MM.1S (cell line): ENCODE measurements around the gene CMBL.

ENCODE experiments used
- DNase-seq: peaks from one replicate; pipeline ENCODE4 v3.0.0-alpha.2; 2015
- H2AFZ ChIP-seq: fragments of 300-600 bp; sonication (generic); 2 replicates; pipeline ENCODE4 v1.6.0; 2016; ENCODE audit warnings: antibody characterized with exemption, low read length
- H3F3A ChIP-seq: fragments of 300-600 bp; sonication (generic); 2 replicates; pipeline ENCODE4 v1.6.1; 2016; ENCODE audit warnings: mild to moderate bottlenecking, antibody characterized with exemption, low read length, moderate library complexity, mixed read lengths; ENCODE audit not compliant: insufficient read depth
- H3K27ac ChIP-seq: fragments of 300-600 bp; sonication (generic); 2 replicates; pipeline ENCODE4 v1.5.1; 2016; ENCODE audit warnings: mild to moderate bottlenecking, low read length
- H3K27me3 ChIP-seq: fragments of 300-600 bp; sonication (generic); replicated peaks from 2 replicates; pipeline ENCODE4 v1.6.0; 2016; ENCODE audit warnings: low read length; ENCODE audit not compliant: insufficient read depth
- H3K36me3 ChIP-seq: fragments of 300-600 bp; sonication (generic); replicated peaks from 2 replicates; pipeline ENCODE4 v1.6.1; 2016; ENCODE audit warnings: mild to moderate bottlenecking, low read length, mixed read lengths; ENCODE audit not compliant: insufficient read depth
- H3K4me1 ChIP-seq: fragments of 300-600 bp; sonication (generic); 2 replicates; pipeline ENCODE4 v1.6.1; 2016; ENCODE audit warnings: low read length, mixed read lengths
- H3K4me2 ChIP-seq: fragments of 300-600 bp; sonication (generic); 2 replicates; pipeline ENCODE4 v1.6.0; 2016; ENCODE audit warnings: low read depth, low read length
- H3K4me3 ChIP-seq: fragments of 300-600 bp; sonication (generic); 2 replicates; pipeline ENCODE4 v1.5.1; 2016; ENCODE audit warnings: low read length, mixed read lengths
- H3K79me2 ChIP-seq: fragments of 300-600 bp; sonication (generic); 2 replicates; pipeline ENCODE4 v1.6.1; 2016; ENCODE audit warnings: mixed run types, low read length, mixed read lengths
- H3K9ac ChIP-seq: fragments of 300-600 bp; sonication (generic); 2 replicates; pipeline ENCODE4 v1.6.1; 2016; ENCODE audit warnings: low read length, mixed read lengths
- H3K9me2 ChIP-seq: fragments of 300-600 bp; sonication (generic); replicated peaks from 2 replicates; pipeline ENCODE4 v1.6.1; 2016; ENCODE audit warnings: mild to moderate bottlenecking, low read length, mixed read lengths; ENCODE audit not compliant: insufficient read depth
- H3K9me3 ChIP-seq: fragments of 300-600 bp; sonication (generic); replicated peaks from 2 replicates; pipeline ENCODE4 v1.6.1; 2016; ENCODE audit warnings: mild to moderate bottlenecking, low read length, mixed read lengths; ENCODE audit not compliant: insufficient read depth
- H4K20me1 ChIP-seq: fragments of 300-600 bp; sonication (generic); 2 replicates; pipeline ENCODE4 v1.6.1; 2016; ENCODE audit warnings: mild to moderate bottlenecking, low read length, moderate library complexity, mixed read lengths; ENCODE audit not compliant: insufficient read depth
- EZH2 ChIP-seq: fragments of 300-600 bp; sonication (generic); optimal IDR thresholded peaks from 2 replicates; pipeline ENCODE3; 2017; ENCODE audit warnings: low read depth, mild to moderate bottlenecking, antibody characterized with exemption, low read length, mixed read lengths
- EZH2phosphoT487 ChIP-seq: fragments of 300-600 bp; sonication (generic); IDR thresholded peaks from 2 replicates; pipeline ENCODE4 v1.6.1; 2018; ENCODE audit warnings: antibody characterized with exemption, low read length
- TF ChIP-seq, protein P1 (sequence below): fragments of 300-600 bp; sonication (generic); IDR thresholded peaks from 2 replicates; pipeline ENCODE4 v1.5.1; 2016; ENCODE audit warnings: antibody characterized with exemption, low read length, mixed read lengths

Gene CMBL

GRCh38 chr5:10317825-10318682, 10.4 kb upstream of the CMBL start:
- TF ChIP-seq EZH2phosphoT487 (no peak), EZH2 (no peak)
- TF ChIP-seq, protein P1, sequence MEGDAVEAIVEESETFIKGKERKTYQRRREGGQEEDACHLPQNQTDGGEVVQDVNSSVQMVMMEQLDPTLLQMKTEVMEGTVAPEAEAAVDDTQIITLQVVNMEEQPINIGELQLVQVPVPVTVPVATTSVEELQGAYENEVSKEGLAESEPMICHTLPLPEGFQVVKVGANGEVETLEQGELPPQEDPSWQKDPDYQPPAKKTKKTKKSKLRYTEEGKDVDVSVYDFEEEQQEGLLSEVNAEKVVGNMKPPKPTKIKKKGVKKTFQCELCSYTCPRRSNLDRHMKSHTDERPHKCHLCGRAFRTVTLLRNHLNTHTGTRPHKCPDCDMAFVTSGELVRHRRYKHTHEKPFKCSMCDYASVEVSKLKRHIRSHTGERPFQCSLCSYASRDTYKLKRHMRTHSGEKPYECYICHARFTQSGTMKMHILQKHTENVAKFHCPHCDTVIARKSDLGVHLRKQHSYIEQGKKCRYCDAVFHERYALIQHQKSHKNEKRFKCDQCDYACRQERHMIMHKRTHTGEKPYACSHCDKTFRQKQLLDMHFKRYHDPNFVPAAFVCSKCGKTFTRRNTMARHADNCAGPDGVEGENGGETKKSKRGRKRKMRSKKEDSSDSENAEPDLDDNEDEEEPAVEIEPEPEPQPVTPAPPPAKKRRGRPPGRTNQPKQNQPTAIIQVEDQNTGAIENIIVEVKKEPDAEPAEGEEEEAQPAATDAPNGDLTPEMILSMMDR = no peak
- Histone ChIP-seq H4K20me1 (no peaks in the 10 kb centered on the region), H3K27me3 (no peaks in the 10 kb centered on the region), H3K9me2 (no peaks in the 10 kb centered on the region), H3K4me2 (no peak overlapping the region), H2AFZ (no peak overlapping the region), H3F3A (no peaks in the 10 kb centered on the region), H3K27ac (no peak overlapping the region), H3K4me3 (no peak overlapping the region), H3K4me1 (no peaks in the 10 kb centered on the region), H3K9ac (no peak overlapping the region), H3K36me3 (no peaks in the 10 kb centered on the region), H3K9me3 (no peaks in the 10 kb centered on the region), H3K79me2 (no peaks in the 10 kb centered on the region)
- DNase-seq = no peak

DNA sequence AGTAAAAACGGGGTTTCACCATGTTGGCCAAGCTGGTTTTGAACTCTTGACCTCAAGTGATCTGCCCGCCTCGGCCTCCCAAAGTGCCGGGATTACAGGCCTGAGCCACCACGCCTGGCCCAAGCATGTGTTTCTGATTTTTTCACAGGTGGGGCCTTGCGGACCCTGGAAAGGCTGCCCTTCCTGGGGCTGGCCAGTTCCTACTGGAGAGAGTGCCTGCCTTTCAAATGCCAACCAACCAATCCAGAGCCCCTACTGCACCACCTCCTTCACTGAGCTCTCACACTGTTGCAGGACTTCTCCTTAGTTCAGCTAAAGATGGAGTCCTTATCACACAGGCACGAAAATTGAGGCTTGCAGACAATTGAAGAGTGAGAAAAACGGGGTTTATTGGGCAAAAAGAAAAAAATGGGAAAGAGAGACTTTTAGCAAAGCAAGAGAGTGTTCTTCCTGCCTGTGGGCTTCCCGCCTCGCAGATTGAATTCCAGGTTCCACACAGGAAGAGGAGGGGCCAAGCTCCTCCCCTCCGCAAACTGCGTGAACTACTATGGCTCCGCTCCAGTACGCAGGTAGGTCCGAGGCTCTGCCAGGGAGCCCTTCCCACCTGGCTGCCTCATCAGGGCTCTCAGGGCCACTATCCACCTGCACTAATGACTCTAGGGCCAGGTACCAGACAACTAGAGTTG, 8.3 kb upstream of the CMBL start:
- Histone ChIP-seq H2AFZ (no peak overlapping the region), H3F3A (no peaks in the 10 kb centered on the region), H3K9me2 (no peaks in the 10 kb centered on the region), H3K36me3 (no peaks in the 10 kb centered on the region), H3K79me2 (no peaks in the 10 kb centered on the region), H3K27me3 (no peaks in the 10 kb centered on the region), H4K20me1 (no peaks in the 10 kb centered on the region), H3K9me3 (no peaks in the 10 kb centered on the region), H3K4me2 (no peak overlapping the region), H3K4me3 (no peak overlapping the region), H3K4me1 (peaks cover 1% of the 10 kb centered on the region), H3K27ac (no peak overlapping the region), H3K9ac (no peak overlapping the region)
- DNase-seq = no peak
- TF ChIP-seq EZH2phosphoT487 (no peak), EZH2 (no peak)
- TF ChIP-seq, protein P1 = no peak

GRCh38 chr5:10315201-10315600, 7.5 kb upstream of the CMBL start:
- Histone ChIP-seq H3K36me3 (no peaks in the 10 kb centered on the region), H3K79me2 (no peaks in the 10 kb centered on the region), H3K27ac (no peak overlapping the region), H3K4me3 (no peak overlapping the region), H3K4me1 (peaks cover 9% of the 10 kb centered on the region), H3K9me3 (no peaks in the 10 kb centered on the region), H3K27me3 (no peaks in the 10 kb centered on the region), H2AFZ (no peak overlapping the region), H4K20me1 (no peaks in the 10 kb centered on the region), H3K4me2 (no peak overlapping the region), H3K9ac (no peak overlapping the region), H3K9me2 (no peaks in the 10 kb centered on the region), H3F3A (0 out of 2 replicates have a peak, but pooled peaks cover 3% of the 10 kb centered on the region)
- no peak for DNase-seq
- TF ChIP-seq EZH2 (no peak), EZH2phosphoT487 (no peak)
- TF ChIP-seq, protein P1 = no peak
